B cell (primary cell): ENCODE results near the gene TBC1D4. TPM values are rescaled to one million over a fixed set of nuclear protein-coding genes. Genes with fewer than 3 reads are reported as not detected.

Experiments used
- ATAC-seq: fragments of 200-7000 bp; cut with Tn5 transposase; one replicate; pipeline ENCODE4 v1.10.0; 2021; ENCODE audit warnings: low read depth, mild to moderate bottlenecking, moderate number of reproducible peaks, moderate library complexity
- CTCF ChIA-PET: fragments of 350-600 bp; sonication (Branson Sonifier 250); formaldehyde crosslinking; loops from one replicate; lab custom pipeline; 2021; ENCODE audit warnings: antibody characterized with exemption, inconsistent platforms; lab: Charles Lee
- POLR2A ChIA-PET: fragments of 350-600 bp; sonication (Branson Sonifier 250); formaldehyde crosslinking; loops from one replicate; lab custom pipeline; 2021; ENCODE audit warnings: antibody characterized with exemption; lab: Charles Lee
- DNase-seq: peaks from one replicate; pipeline ENCODE4 v3.0.0; 2013
- H2AFZ ChIP-seq: 2 replicates; pipeline ENCODE4 v1.6.1; 2012; ENCODE audit warnings: mild to moderate bottlenecking, low read depth, low read length; ENCODE audit not compliant: insufficient read depth, poor library complexity, severe bottlenecking
- H3K27ac ChIP-seq, 2 donors: 1 replicate in 1 of 2; 2 replicates in 1 of 2; pipeline ENCODE4 v1.5.1; 2012 to 2013; ENCODE audit warnings: low read length in 2 of 2, mild to moderate bottlenecking in 2 of 2, moderate library complexity in 1 of 2
- H3K27me3 ChIP-seq, 4 experiments: fragments of 200-600 bp in 1 of 4; sonication (generic) in 1 of 4; replicated peaks in 1 of 4; 1 replicate in 2 of 4; 2 replicates in 2 of 4; pipeline versions ENCODE4 v1.6.1 to v1.7.0; 2013 to 2016; ENCODE audit warnings: low read length in 3 of 4, mild to moderate bottlenecking in 2 of 4, mixed read lengths in 1 of 4, moderate library complexity in 1 of 4; ENCODE audit not compliant: insufficient read depth in 4 of 4, control insufficient read depth in 3 of 4; ENCODE audit errors: control extremely low read depth in 1 of 4
- H3K36me3 ChIP-seq, 2 experiments: replicated peaks in 1 of 2; 1 replicate in 1 of 2; 2 replicates in 1 of 2; pipeline versions ENCODE4 v1.6.1 to v1.7.1; 2013; ENCODE audit warnings: low read length in 1 of 2; ENCODE audit not compliant: insufficient read depth in 2 of 2, control insufficient read depth in 1 of 2; ENCODE audit errors: control extremely low read depth in 1 of 2, extremely low read depth in 1 of 2
- H3K4me1 ChIP-seq, 2 donors: fragments of 200-600 bp in 1 of 2; sonication (generic) in 1 of 2; 1 replicate in 1 of 2; 2 replicates in 1 of 2; pipeline versions ENCODE4 v1.5.1 to v1.6.1; 2013 to 2017; ENCODE audit warnings: low read length in 2 of 2; ENCODE audit not compliant: control insufficient read depth in 2 of 2, insufficient read depth in 2 of 2
- H3K4me2 ChIP-seq: replicated peaks from 2 replicates; pipeline ENCODE3; 2012; ENCODE audit warnings: mild to moderate bottlenecking, low read depth, low read length; ENCODE audit not compliant: poor library complexity, severe bottlenecking
- H3K4me3 ChIP-seq, 5 experiments: fragments of 200-600 bp in 1 of 5; sonication (generic) in 1 of 5; 1 replicate in 3 of 5; 2 replicates in 2 of 5; pipeline versions ENCODE4 v1.5.1 to v1.7.0; 2011 to 2016; ENCODE audit warnings: low read length in 4 of 5, mild to moderate bottlenecking in 4 of 5, low read depth in 2 of 5, control low read depth in 1 of 5, moderate library complexity in 1 of 5; ENCODE audit not compliant: insufficient read depth in 1 of 5; ENCODE audit errors: control extremely low read depth in 1 of 5, extremely low read depth in 1 of 5
- H3K79me2 ChIP-seq: fragments of 200-600 bp; sonication (generic); one replicate; pipeline ENCODE4 v1.6.0; 2016; ENCODE audit warnings: low read length; ENCODE audit not compliant: control insufficient read depth, insufficient read depth
- H3K9ac ChIP-seq: fragments of 200-600 bp; sonication (generic); 2 replicates; pipeline ENCODE4 v1.6.1; 2017; ENCODE audit warnings: mild to moderate bottlenecking, low read length, moderate library complexity
- H3K9me3 ChIP-seq, 3 donors: one replicate each; pipeline versions ENCODE4 v1.6.1 to v1.7.1; 2013; ENCODE audit warnings: low read length in 2 of 3; ENCODE audit not compliant: control insufficient read depth in 2 of 3, insufficient read depth in 1 of 3; ENCODE audit errors: control extremely low read depth in 1 of 3
- H4K20me1 ChIP-seq: 2 replicates; pipeline ENCODE4 v1.6.0; 2012; ENCODE audit warnings: mild to moderate bottlenecking, low read length; ENCODE audit not compliant: insufficient read depth, control insufficient read depth, poor library complexity, severe bottlenecking
- H3K27ac Mint-ChIP-seq: one replicate; pipeline ENCODE4 v1.8.0; 2021; ENCODE audit warnings: mixed read lengths
- H3K27me3 Mint-ChIP-seq: one replicate; pipeline ENCODE4 v1.8.0; 2021; ENCODE audit warnings: mixed read lengths
- H3K4me1 Mint-ChIP-seq: one replicate; pipeline ENCODE4 v1.8.0; 2021; ENCODE audit warnings: mixed read lengths
- H3K4me3 Mint-ChIP-seq: one replicate; pipeline ENCODE4 v1.8.0; 2021; ENCODE audit warnings: mixed read lengths
- H3K9me3 Mint-ChIP-seq: one replicate; pipeline ENCODE4 v1.8.0; 2022; ENCODE audit warnings: mixed read lengths; ENCODE audit not compliant: insufficient read depth
- EZH2 ChIP-seq: IDR thresholded peaks from 2 replicates; pipeline ENCODE4 v1.6.1; 2012; ENCODE audit warnings: borderline replicate concordance, low read depth, mild to moderate bottlenecking, moderate library complexity, low read length; ENCODE audit not compliant: insufficient read depth, poor library complexity, severe bottlenecking
- WGBS: methylation state at CpG from one replicate; pipeline ENCODE4 v1.1.5; 2013; ENCODE audit warnings: missing lambda C conversion rate; ENCODE audit not compliant: insufficient coverage; 5-methylcytosine and 5-hydroxymethylcytosine counted together
- intact Hi-C: fragments of 100-400 bp; cut with micrococcal nuclease; formaldehyde crosslinking; loops from one replicate; pipeline ENCODE4 v1.10.0; 2022
- polyA plus RNA-seq: library from polyadenylated mRNA; depleted of rRNA; stranded (reverse); fragments of >200 nt; gene quantifications from 2 replicates; pipeline ENCODE4 v1.2.3, GENCODE V29; 2012
- total RNA-seq, 2 donors: library from RNA; stranded (reverse); fragments of 120-200 nt in 1 of 2; gene quantifications; 1 replicate in 1 of 2; 2 replicates in 1 of 2; pipeline versions ENCODE4 v1.2.3 to v1.2.4, GENCODE V29; 2013 to 2022
- TF ChIP-seq, protein P1 (sequence below): fragments of 200-600 bp; IDR thresholded peaks from one replicate; pipeline ENCODE4 v1.8.0; 2022; ENCODE audit warnings: antibody characterized with exemption, mild to moderate bottlenecking

Gene TBC1D4
- total and polyA plus RNA-seq, 2 donors (not counting 1 experiment from before 2014, with no cell fraction given): 1.6 to 3.5 TPM

DNA sequence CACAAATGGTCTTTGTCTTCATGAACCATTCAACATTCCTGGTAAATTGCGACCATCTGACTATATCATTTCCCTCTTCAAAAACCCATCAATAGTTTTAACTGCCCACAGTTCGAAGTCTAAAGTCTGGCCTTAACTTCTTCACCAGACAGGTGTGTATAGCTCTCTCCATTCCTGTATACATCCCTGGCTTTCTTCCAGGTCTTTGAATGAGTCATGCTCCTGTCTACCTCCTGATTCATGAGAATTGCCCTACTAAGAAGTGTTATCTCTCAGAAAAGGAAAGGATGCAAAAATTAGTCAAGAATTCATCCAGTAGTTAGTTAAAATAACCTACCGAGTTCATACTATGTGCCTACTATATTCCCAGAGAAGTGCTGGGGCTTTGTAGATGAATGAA lies 225.0 kb downstream of the TBC1D4 start:
- ChIA-PET CTCF (no interaction called here), POLR2A (no interaction called here)
- Histone ChIP-seq H3K4me1 (no peaks in the 10 kb centered on the region), H3K9ac (no peak overlapping the region), H3K4me2 (no peak overlapping the region), H3K9me3 (no peaks in the 10 kb centered on the region), H3K4me3 (no peak overlapping the region), H2AFZ (no peak overlapping the region), H3K27ac (no peak overlapping the region), H4K20me1 (no peaks in the 10 kb centered on the region), H3K27me3 (no peaks in the 10 kb centered on the region), H3K79me2 (no peaks in the 10 kb centered on the region), H3K36me3 (no peaks in the 10 kb centered on the region)
- no peaks in the 10 kb centered on the region for H3K9me3 Mint-ChIP-seq
- no peak for TF ChIP-seq EZH2
- TF ChIP-seq, protein P1, sequence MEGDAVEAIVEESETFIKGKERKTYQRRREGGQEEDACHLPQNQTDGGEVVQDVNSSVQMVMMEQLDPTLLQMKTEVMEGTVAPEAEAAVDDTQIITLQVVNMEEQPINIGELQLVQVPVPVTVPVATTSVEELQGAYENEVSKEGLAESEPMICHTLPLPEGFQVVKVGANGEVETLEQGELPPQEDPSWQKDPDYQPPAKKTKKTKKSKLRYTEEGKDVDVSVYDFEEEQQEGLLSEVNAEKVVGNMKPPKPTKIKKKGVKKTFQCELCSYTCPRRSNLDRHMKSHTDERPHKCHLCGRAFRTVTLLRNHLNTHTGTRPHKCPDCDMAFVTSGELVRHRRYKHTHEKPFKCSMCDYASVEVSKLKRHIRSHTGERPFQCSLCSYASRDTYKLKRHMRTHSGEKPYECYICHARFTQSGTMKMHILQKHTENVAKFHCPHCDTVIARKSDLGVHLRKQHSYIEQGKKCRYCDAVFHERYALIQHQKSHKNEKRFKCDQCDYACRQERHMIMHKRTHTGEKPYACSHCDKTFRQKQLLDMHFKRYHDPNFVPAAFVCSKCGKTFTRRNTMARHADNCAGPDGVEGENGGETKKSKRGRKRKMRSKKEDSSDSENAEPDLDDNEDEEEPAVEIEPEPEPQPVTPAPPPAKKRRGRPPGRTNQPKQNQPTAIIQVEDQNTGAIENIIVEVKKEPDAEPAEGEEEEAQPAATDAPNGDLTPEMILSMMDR: no peak
- intact Hi-C loops: no loop called here
- 81% methylated on average over 2 of the region's 3 CpGs for WGBS
- peaks cover 13% of the 10 kb centered on the region for H3K27me3 Mint-ChIP-seq
- ATAC-seq (no peak), DNase-seq (no peak)
- no peak overlapping the region for H3K27ac Mint-ChIP-seq
- no peaks in the 10 kb centered on the region for H3K4me1 Mint-ChIP-seq
- H3K4me3 Mint-ChIP-seq: no peak overlapping the region

DNA sequence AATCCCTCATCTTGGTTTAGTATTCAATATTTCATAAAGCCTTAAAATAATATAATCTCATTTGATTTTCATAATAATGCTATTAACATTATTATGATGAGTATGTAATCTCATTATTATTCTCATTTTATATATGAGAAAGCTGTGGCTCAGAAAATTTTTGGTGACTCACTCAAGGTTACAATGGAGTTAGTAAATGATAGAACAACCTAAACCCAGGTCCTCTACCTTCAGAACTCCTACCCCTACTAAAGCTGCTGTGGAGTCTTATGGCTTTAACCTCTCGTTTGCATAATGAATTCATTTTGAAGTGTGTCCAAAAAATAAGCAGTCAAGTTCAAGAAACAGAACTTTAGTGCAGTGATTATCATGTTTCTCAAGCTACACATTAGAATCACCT lies 226.3 kb downstream of the TBC1D4 start:
- Histone ChIP-seq H3K79me2 (no peaks in the 10 kb centered on the region), H3K4me1 (no peaks in the 10 kb centered on the region), H3K4me2 (no peak overlapping the region), H4K20me1 (no peaks in the 10 kb centered on the region), H3K27ac (no peak overlapping the region), H3K9ac (no peak overlapping the region), H3K4me3 (no peak overlapping the region), H2AFZ (no peak overlapping the region), H3K9me3 (no peaks in the 10 kb centered on the region), H3K27me3 (no peaks in the 10 kb centered on the region), H3K36me3 (no peaks in the 10 kb centered on the region)
- intact Hi-C loops: no loop called here
- ChIA-PET CTCF (interaction anchor here (1.2 kb wide), 1 partner anchor 9 kb away, joined by 3 read pairs; no protein-coding TSS in a partner anchor), POLR2A (no interaction called here)
- H3K27me3 Mint-ChIP-seq: peaks cover 19% of the 10 kb centered on the region
- DNase-seq (no peak), ATAC-seq (no peak)
- no peak overlapping the region for H3K27ac Mint-ChIP-seq
- H3K4me1 Mint-ChIP-seq: no peaks in the 10 kb centered on the region
- WGBS: no CpG with 5 or more reads among the region's 1 CpG
- no peaks in the 10 kb centered on the region for H3K9me3 Mint-ChIP-seq
- no peak overlapping the region for H3K4me3 Mint-ChIP-seq
- TF ChIP-seq EZH2: no peak
- TF ChIP-seq, protein P1: no peak
